Peyer's patch (tissue), 4 donors: ENCODE data around the gene BEGAIN.

ENCODE experiments used
- POLR2A ChIP-seq, 2 donors: fragments of 450-650 bp; IDR thresholded peaks; one replicate each; pipeline ENCODE4 v1.5.1; 2017; ENCODE audit warnings: antibody characterized with exemption in 2 of 2, mild to moderate bottlenecking in 2 of 2, moderate library complexity in 2 of 2
- TF ChIP-seq, protein P1 (sequence below), 6 experiments: fragments of 450-650 bp in 4 of 6; fragments of 200-600 bp in 2 of 6; sonication (generic) in 1 of 6; IDR thresholded peaks; one replicate each; pipeline ENCODE4 v1.5.1; 2017 to 2019; ENCODE audit warnings: antibody characterized with exemption in 6 of 6, mild to moderate bottlenecking in 3 of 6, moderate library complexity in 1 of 6

DNA sequence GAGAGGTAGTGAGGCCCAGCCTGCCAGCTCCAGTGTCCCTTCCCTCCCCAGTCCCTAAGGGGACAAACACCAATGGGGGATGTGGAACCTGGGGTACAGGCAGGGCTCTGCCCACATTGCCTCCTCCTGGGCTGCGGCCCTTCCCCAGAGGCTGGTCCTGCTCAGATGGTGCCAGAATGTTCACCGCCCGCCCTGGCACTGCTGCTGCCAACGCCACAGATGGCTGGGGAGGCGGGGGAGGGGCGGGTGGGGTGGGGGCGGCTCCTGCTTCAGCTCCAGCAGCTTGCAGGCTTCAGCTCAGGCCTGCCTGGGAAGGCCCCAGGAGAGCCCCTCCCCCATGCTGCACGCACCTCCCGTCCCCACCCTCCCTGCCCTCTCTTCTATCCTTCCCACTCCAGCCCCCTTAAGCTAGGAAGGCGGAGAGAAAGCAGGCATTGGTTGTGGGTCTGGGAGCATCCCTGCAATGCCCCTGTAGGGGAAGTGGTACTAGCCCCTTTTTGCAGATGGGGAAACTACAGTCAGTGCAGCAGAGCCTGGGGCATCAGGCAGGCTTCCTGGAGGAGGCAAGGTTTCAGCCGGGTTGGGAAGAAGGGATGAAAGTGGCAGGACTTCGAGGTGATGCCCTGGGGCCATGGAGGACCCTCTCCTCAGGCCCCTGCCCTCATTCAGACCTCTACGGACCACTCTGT lies 2.0 kb upstream of the BEGAIN start:
- TF ChIP-seq, protein P1, sequence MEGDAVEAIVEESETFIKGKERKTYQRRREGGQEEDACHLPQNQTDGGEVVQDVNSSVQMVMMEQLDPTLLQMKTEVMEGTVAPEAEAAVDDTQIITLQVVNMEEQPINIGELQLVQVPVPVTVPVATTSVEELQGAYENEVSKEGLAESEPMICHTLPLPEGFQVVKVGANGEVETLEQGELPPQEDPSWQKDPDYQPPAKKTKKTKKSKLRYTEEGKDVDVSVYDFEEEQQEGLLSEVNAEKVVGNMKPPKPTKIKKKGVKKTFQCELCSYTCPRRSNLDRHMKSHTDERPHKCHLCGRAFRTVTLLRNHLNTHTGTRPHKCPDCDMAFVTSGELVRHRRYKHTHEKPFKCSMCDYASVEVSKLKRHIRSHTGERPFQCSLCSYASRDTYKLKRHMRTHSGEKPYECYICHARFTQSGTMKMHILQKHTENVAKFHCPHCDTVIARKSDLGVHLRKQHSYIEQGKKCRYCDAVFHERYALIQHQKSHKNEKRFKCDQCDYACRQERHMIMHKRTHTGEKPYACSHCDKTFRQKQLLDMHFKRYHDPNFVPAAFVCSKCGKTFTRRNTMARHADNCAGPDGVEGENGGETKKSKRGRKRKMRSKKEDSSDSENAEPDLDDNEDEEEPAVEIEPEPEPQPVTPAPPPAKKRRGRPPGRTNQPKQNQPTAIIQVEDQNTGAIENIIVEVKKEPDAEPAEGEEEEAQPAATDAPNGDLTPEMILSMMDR (IDR thresholded peaks at IDR 0.05) = no peak
- TF ChIP-seq POLR2A (IDR thresholded peaks at IDR 0.05) = no peak
